ENCODE results near the gene ANO9.

GRCh38 chr11:471468-472145 is 29.8 kb upstream of the ANO9 start:
- TF ChIP-seq EZH2phosphoT487 (IDR thresholded peaks at IDR 0.05; ENCODE audit: insufficient read depth, low read depth) (no peak), EZH2 (IDR thresholded peaks at IDR 0.05; ENCODE audit: insufficient read depth, poor library complexity, severe bottlenecking) (no peak)
